Measurements from ENCODE around the gene ME2. TPM values are rescaled to one million over a fixed set of nuclear protein-coding genes. Genes with fewer than 3 reads are reported as not detected.

ME2 gene
- total RNA-seq, 1 experiment from 2014 or later, result 45.6 TPM

DNA sequence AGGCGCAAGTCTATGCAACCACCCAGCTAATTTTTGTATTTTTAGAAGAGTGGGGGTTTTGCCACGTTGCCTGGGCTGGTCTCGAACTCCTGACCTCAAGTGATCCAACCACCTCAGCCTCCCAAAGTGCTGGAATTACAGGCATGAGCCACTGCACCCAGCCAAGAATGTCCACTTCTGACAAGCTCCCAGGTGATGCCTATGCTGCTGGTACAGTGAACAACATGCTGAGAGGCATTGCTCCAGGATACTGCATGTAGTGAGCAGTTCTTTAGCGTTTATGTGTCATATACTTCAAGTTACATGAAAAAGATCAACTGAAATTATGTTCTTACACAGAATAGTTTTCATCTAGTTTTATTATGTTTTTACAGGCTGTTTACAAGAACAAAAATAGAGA is 71.7 kb downstream of the ME2 start:
- Mint-ChIP-seq H3K27ac (ENCODE audit: unreplicated experiment) (no peak overlapping the region), H3K4me3 (ENCODE audit: low read depth, unreplicated experiment) (no peak overlapping the region), H3K27me3 (ENCODE audit: unreplicated experiment) (no peaks in the 10 kb centered on the region), H3K4me1 (ENCODE audit: low read depth, unreplicated experiment) (no peaks in the 10 kb centered on the region), H3K9me3 (ENCODE audit: low read depth, unreplicated experiment) (no peaks in the 10 kb centered on the region), H3K36me3 (ENCODE audit: insufficient read depth, unreplicated experiment) (no peaks in the 10 kb centered on the region)
- TF ChIP-seq CTCF (IDR thresholded peaks at IDR 0.05; ENCODE audit: unreplicated experiment), result no peak
- no TSS peak for BruUV-seq (replicated peaks)
- intact Hi-C loops (cut with micrococcal nuclease; ENCODE audit: unreplicated experiment), result loop anchor here (10.0 kb wide), 1 partner anchor 126 kb away; the partner anchor contains the start of gene MRO
- no peak for DNase-seq
- CTCF ChIA-PET, result no interaction called here

DNA sequence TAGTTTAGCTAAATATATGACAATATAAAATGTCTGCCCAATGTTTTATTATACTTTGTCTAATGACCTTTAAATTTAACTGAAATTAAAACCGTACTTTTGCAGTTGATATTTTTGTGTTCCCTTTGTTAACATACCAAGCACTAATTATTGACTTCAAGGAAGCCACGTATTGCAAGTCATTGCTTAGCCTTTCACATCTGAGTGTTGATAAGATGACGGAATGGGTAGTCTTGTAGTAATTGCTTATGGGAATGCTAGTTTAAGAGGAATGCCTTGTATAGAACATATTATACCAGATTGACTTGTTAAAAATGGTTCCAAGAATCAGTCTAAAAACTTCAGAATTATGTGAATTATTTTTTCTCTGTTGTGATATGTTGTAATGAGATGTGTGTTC is 74.9 kb downstream of the ME2 start:
- intact Hi-C loops (cut with micrococcal nuclease; ENCODE audit: unreplicated experiment), result loop anchor here (10.0 kb wide), 1 partner anchor 129 kb away; the partner anchor contains the start of gene MRO
- Mint-ChIP-seq H3K9me3 (ENCODE audit: low read depth, unreplicated experiment) (no peaks in the 10 kb centered on the region), H3K27me3 (ENCODE audit: unreplicated experiment) (no peaks in the 10 kb centered on the region), H3K36me3 (ENCODE audit: insufficient read depth, unreplicated experiment) (no peaks in the 10 kb centered on the region), H3K27ac (ENCODE audit: unreplicated experiment) (no peak overlapping the region), H3K4me1 (ENCODE audit: low read depth, unreplicated experiment) (no peaks in the 10 kb centered on the region), H3K4me3 (ENCODE audit: low read depth, unreplicated experiment) (no peak overlapping the region)
- CTCF ChIA-PET, result no interaction called here
- no TSS peak for BruUV-seq (replicated peaks)
- no peak for TF ChIP-seq CTCF (IDR thresholded peaks at IDR 0.05; ENCODE audit: unreplicated experiment)
- no peak for DNase-seq

GRCh38 chr18:50955253-50955652 is 76.3 kb downstream of the ME2 start:
- Mint-ChIP-seq H3K4me3 (ENCODE audit: low read depth, unreplicated experiment) (no peak overlapping the region), H3K27ac (ENCODE audit: unreplicated experiment) (no peak overlapping the region), H3K9me3 (ENCODE audit: low read depth, unreplicated experiment) (no peaks in the 10 kb centered on the region), H3K36me3 (ENCODE audit: insufficient read depth, unreplicated experiment) (no peaks in the 10 kb centered on the region), H3K27me3 (ENCODE audit: unreplicated experiment) (no peaks in the 10 kb centered on the region), H3K4me1 (ENCODE audit: low read depth, unreplicated experiment) (no peaks in the 10 kb centered on the region)
- no peak for DNase-seq
- CTCF ChIA-PET, result no interaction called here
- intact Hi-C loops (cut with micrococcal nuclease; ENCODE audit: unreplicated experiment), result loop anchor here (10.0 kb wide), 1 partner anchor 130 kb away; the partner anchor contains the start of gene MRO
- TF ChIP-seq CTCF (IDR thresholded peaks at IDR 0.05; ENCODE audit: unreplicated experiment), result no peak
- no TSS peak for BruUV-seq (replicated peaks)

GRCh38 chr18:50956116-50956515 is 77.2 kb downstream of the ME2 start:
- CTCF ChIA-PET, result no interaction called here
- H3K4me1 Mint-ChIP-seq (ENCODE audit: low read depth, unreplicated experiment), result no peaks in the 10 kb centered on the region
- no peak for DNase-seq
- BruUV-seq (replicated peaks), result no TSS peak
- no peaks in the 10 kb centered on the region for H3K9me3 Mint-ChIP-seq (ENCODE audit: low read depth, unreplicated experiment)
- no peak for TF ChIP-seq CTCF (IDR thresholded peaks at IDR 0.05; ENCODE audit: unreplicated experiment)
- intact Hi-C loops (cut with micrococcal nuclease; ENCODE audit: unreplicated experiment), result loop anchor here (10.0 kb wide), 1 partner anchor 131 kb away; the partner anchor contains the start of gene MRO
- H3K27me3 Mint-ChIP-seq (ENCODE audit: unreplicated experiment), result no peaks in the 10 kb centered on the region
- H3K4me3 Mint-ChIP-seq (ENCODE audit: low read depth, unreplicated experiment), result no peak overlapping the region
- no peak overlapping the region for H3K27ac Mint-ChIP-seq (ENCODE audit: unreplicated experiment)
- H3K36me3 Mint-ChIP-seq (ENCODE audit: insufficient read depth, unreplicated experiment), result no peaks in the 10 kb centered on the region
